GM19035 (cell line): Measurements from ENCODE around the gene RFC2.

Experiments
- ATAC-seq: cut with Tn5 transposase; IDR thresholded peaks from one replicate; pipeline ENCODE4 v1.9.1; 2021; ENCODE audit not compliant: unreplicated experiment

The RFC2 gene

GRCh38 chr7:74254129-74254857 is at the start of gene RFC2:
Gene RFC2 (minus strand): TSS chr7:74254399. CDS start chr7:74254383, 16 bp downstream.
- ATAC-seq: peak; percentile 90

- ATAC-seq: no peak
These were observed 48.6 kb upstream of the RFC2 start for GRCh38 chr7:74302745-74303221.

GRCh38 chr7:74300926-74301325 is 46.7 kb upstream of the RFC2 start:
- no peak for ATAC-seq

DNA sequence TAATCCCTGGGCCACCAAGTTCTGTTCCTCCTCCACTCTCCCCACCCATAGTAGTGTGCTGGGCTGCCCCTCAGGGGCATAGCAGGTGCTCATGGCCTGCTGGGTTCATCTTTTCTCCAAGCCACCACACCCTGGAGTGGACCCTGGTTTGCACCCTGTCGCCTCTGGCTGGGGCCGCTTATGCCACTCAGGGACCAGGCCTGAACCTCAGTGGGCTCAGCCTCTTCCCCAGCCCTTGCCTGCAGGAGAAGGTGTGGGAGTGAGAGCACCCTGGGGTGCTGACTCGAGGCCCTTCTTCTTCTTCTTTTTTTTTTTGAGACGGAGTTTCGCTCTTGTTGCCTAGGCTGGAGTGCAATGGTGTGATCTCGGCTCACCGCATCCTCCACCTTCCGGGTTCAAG is 45.2 kb upstream of the RFC2 start:
- ATAC-seq: no peak

DNA sequence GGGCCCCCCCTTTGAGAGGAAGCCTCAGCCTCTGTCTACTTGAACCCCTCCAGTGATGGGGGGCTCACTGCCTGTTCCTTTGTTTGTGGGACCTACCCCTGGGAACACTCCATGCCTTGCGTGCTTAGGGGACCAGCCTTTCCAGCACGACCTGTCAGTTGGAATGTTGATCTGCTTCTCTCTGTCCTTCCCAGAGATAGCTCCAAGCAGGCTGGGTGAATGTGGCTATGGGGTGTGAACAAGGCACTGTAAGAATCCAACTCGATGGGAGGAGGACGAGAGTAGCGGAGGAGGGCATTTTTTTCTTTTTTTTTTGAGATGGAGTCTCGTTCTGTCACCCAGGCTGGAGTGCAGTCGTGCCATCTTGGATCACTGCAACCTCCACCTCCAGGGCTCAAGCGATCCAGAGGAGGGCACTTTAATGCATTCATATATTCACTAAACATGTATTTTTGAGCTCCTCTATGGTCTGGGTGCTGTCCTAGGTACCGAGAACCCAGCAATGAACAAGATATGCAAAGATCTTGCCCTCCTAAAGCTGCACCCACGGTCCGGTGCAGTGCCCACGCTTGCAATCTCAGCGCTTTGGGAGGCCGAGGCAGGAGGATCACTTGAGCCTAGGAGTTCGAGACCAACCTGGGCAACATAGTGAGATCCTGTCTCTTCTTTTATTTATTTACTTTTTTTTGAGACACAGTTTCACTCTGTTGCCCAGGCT is 43.5 kb upstream of the RFC2 start:
- ATAC-seq: no peak

- no peak for ATAC-seq
These were observed 40.2 kb upstream of the RFC2 start for GRCh38 chr7:74294191-74294998.

DNA sequence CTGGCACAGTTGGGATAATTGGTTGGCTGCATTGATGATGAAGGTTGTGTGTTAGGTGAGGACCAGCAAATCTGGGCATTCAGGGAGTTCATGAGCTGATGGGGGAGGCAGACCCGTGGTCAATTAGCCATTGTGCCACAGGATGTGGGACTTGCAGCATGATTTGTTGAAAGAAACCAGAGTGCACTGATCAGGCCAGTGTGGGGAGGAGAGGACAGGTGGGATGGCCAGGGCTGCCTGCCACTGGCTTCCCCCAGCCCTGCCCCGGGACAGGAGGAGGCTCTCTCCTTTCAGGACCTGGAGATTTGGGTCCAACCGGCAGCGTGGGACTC is 39.3 kb upstream of the RFC2 start:
- ATAC-seq: no peak

DNA sequence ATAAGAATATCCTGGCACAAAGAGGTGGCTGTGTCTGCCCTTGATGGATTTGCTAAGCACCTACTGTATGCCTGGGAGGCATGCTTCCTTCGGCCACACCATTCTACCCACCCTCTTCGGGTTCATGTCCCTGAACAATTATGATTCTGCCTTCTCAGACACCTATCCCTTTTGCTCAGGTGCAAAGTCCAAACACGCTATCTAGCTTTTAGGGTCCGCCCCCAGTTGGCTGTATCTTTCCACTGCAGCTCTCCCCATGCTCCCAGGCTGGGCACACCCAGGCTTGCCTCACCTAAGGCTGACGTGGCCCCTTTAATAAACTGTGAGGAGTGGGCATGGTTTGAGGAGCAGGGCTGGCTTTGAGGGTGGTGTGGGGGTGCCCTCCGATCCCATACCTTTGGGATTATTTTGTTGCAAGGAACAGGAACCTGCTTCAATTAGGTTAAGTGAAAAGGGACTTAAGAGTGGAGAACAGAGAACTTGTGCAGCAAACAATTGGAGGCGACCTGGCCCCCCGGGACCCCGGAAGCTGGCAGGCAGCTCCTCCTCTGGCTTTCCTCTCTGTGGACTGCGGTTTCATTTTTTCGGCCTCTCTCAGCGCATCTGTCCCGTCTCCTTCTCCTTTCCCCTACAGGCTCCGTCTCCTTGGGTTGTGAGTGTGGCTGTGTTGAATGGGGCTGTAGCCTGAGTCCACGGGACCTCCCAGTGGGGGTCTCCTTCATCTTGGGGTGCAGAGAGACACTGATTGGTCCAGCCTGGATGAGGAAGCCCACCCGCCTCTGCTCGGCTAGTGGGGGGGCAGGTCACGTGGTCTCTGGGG is 38.8 kb upstream of the RFC2 start:
- ATAC-seq: no peak

DNA sequence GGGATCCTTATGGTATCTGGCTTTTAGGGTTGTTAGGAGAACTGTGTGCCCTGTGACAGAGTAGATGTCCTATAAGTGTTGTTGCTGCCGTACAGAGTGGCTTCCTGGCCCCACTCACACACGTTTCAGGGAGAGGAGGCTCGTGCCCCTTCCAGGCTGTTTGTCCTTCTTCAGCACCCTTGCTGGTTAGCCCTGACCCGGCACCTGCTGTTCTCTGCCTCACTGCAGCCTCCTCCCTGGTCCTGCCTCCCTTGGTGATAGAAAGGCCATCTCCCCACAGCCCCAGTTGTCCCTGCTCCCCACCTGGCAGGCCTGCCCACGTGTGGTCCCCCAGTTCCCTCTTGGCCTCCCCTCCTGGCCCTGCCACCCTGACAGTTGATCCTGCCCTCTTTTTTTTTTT is 37.3 kb upstream of the RFC2 start:
- ATAC-seq: no peak

- ATAC-seq: no peak
These were observed 36.8 kb upstream of the RFC2 start for GRCh38 chr7:74290981-74291441.

DNA sequence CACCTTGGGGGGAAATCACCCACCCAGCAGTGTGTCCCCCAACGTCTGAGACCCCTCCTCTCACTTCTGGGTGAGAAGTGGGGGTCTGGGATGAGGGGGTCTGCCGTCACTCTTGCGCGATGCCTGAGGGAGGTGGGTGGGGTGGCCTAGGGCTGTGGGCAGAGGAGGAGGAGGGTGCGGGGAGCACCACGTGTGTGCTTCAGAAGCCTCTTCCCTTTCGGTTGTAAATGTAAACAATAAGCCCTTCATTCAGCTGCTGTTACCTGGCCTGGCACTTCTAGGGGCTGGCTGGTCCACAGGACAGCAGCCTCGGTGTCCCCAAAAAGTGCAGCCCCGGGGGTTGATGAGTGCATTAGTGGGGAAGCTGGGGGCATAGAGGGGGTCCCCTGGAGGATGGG is 36.4 kb upstream of the RFC2 start:
- ATAC-seq: no peak

- no peak for ATAC-seq
These were observed 35.7 kb upstream of the RFC2 start for GRCh38 chr7:74289659-74290552.

GRCh38 chr7:74289018-74289658 is 34.9 kb upstream of the RFC2 start, which contains the start of gene CLIP2:
Gene CLIP2 (plus strand): TSS chr7:74289407. CDS start chr7:74317547, 28,140 bp downstream.
- peak; percentile 52 for ATAC-seq

GRCh38 chr7:74288034-74288881 is 34.1 kb upstream of the RFC2 start:
- ATAC-seq: no peak

DNA sequence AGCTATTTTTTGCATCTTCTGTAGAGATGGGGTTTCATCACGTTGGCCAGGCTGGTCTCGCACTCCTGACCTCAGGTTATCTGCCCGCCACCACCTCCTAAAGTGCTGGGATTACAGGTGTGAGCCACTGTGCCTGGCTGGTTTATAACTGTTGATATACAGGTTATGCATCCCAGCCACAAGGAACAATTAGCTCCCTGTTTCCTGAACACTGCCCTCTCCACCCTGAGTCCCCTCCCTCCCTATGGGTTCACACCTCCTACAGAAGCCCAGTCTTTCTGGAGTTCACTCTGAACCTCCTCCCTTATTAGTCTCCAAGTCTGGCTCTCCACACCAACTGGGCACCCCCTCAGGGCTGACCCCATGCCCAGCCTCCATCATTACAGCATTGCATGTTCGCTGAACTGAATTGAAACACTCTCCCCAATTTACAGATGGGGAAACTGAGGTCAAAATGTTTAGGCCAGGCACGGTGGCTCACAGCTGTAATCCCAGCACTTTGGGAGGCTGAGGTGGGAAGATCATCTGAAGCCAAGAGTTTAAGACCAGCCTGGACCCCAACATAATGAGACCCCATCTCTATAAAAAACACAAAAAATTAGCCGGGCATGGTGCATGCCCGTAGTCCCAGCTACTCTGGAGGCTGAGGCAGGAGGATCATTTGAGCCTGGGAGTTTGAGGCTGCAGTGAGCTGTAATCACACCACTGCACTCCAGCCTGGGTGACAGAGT is 33.3 kb upstream of the RFC2 start:
- ATAC-seq: no peak

- ATAC-seq: no peak
These were observed 31.9 kb upstream of the RFC2 start for GRCh38 chr7:74286131-74286530.

DNA sequence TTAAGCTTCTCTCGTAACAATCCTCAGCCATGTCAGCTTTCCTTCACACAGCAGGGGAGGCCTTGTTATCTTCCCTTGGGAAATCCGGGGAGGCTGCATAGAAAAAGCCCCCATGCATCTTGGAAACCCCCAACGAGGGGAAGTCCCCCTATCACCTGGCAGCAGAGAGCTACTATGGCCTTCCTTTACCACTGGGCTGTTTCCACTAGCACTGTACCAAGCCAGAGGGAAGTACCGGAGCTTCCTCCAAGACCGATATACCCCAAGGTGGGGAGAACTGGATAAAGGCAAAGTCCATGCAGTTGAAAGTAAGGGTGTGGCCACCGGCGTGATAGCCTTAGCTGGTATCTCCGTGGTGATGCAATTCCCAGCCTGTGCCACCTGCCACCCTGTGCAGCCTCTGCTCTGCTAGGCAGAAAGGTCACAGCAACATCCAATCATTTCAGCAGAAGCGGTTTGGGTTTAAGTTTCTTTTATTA is 30.6 kb upstream of the RFC2 start:
- ATAC-seq: no peak
